LNCaP clone FGC (cell line): Measurements from ENCODE around the gene EFHC1.

ENCODE experiments used
- DNase-seq: peaks from one replicate; pipeline ENCODE4 v3.0.0-alpha.2; 2011; ENCODE audit warnings: low read depth
- H3K4me3 ChIP-seq: 2 replicates; pipeline ENCODE4 v1.5.1; 2011; ENCODE audit warnings: mild to moderate bottlenecking, low read depth, low read length, control low read depth
- TF ChIP-seq, protein P1 (sequence below): IDR thresholded peaks from 2 replicates; pipeline ENCODE4 v1.5.1; 2012; ENCODE audit warnings: mild to moderate bottlenecking; ENCODE audit not compliant: control insufficient read depth, insufficient read depth; ENCODE audit errors: extremely low read depth

Gene EFHC1

DNA sequence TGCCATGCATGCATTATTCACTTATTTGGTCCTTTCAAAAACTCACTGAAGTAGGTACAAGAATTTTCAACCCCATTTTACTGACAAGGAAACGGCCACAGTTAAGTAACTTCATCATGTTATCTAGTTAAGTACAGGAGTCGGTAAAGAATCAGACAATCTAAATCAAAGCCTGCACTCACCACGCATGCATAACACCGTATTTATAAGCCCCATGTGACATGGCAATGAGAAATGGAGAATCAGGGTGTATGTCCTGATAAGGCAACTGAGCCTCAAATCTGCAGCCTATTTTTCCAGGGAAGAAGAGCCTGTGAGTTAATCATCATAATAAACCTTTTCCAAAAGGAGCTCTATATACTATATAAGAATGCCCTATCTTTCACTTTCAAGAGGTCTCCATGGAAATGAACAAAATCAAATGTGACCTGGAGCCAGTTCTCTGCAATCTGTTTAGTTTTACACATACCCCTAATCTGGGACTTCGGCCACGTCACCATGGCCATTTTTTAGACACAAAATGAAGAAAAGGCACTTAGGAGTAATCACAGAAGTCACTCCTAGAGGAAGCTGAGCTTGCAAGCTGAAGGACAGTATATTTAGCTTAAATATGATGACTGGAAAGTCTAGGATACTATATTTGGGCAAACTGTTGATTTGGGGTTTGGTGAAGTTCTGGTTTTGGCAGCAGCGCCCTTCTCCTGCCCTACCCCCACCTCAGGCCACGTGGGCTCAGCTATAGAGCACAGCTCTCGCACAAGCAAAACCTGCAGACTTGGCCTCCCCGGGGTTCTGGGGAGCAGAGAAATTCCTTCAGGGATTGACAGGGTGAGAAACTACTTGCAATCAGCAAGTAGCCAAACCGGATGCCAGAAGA lies 137.5 kb downstream of the EFHC1 start:
- TF ChIP-seq, protein P1, sequence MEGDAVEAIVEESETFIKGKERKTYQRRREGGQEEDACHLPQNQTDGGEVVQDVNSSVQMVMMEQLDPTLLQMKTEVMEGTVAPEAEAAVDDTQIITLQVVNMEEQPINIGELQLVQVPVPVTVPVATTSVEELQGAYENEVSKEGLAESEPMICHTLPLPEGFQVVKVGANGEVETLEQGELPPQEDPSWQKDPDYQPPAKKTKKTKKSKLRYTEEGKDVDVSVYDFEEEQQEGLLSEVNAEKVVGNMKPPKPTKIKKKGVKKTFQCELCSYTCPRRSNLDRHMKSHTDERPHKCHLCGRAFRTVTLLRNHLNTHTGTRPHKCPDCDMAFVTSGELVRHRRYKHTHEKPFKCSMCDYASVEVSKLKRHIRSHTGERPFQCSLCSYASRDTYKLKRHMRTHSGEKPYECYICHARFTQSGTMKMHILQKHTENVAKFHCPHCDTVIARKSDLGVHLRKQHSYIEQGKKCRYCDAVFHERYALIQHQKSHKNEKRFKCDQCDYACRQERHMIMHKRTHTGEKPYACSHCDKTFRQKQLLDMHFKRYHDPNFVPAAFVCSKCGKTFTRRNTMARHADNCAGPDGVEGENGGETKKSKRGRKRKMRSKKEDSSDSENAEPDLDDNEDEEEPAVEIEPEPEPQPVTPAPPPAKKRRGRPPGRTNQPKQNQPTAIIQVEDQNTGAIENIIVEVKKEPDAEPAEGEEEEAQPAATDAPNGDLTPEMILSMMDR, result no peak
- H3K4me3 ChIP-seq, result no peak overlapping the region
- DNase-seq, result no peak

DNA sequence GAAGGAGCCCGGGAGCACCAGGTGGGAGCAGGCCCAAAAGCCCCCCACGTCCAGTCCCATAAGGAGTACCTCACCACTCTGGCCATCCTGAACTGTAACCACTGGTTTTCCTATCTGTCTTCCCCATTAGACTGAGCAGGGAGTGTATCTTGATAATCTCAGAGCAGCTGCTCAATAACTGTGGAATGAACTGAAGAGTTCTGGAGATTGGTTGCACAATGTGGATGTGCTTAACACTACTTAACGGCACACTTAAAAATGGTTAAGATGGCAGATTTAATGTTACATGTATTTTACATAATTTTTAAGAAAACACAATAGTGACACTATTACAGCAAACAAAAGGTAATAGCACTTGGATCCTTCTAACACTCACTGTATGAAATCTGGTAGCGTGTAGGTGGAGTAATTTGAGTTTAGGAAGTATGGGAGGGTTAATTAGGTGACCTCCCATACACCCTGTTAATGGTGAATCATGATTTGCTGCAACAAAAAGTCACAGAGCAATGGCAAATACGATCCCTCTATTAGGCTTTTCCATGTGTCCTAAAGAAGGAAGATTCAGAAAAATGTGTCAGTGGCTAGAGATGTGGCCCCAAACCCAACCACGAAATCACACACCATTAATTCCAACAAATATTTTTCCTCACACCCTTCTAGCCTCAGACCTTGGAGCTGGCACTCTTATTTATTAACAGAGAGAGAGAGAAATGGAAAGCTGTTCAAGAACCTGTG lies 138.3 kb downstream of the EFHC1 start:
- no peak for DNase-seq
- TF ChIP-seq, protein P1, result no peak
- no peak overlapping the region for H3K4me3 ChIP-seq

DNA sequence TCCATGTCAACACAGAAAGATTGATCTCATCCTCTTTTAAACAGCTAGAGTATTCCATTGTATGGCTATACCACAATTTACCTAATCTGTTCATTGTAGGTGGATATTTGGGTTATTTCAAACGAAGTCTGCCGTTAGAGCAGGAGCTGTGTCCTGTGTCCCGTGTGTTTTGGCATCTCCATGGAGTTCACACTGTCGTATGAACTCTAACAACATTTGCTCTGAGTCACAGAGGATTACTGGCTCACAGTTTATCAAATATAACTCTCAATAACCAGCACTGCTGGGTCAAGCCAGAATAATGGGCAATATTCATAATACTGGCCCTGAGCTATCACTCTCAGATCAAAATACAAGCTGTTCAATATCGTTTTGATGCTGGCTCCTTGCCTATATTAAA lies 140.3 kb downstream of the EFHC1 start:
- H3K4me3 ChIP-seq, result no peak overlapping the region
- TF ChIP-seq, protein P1, result no peak
- no peak for DNase-seq

DNA sequence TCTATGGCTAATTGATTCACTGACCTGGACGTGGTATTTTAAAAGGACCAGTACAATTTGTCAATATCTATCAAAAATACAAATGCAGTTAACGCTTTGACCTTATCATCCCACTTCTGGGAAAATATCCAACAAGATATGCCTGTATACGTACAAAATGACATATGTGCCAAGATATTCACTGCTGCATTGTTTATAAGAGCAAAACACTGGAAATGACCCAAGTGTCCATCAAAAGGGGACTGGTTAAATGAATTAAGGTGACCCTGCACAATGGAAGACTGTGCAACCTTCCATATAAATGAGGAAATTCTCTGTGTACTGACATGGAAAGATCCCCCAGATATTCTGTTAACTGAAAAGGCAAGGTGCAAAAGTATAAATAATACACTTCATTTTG lies 142.8 kb downstream of the EFHC1 start:
- DNase-seq, result peak; percentile 80
- H3K4me3 ChIP-seq, result no peak overlapping the region
- TF ChIP-seq, protein P1, result no peak

DNA sequence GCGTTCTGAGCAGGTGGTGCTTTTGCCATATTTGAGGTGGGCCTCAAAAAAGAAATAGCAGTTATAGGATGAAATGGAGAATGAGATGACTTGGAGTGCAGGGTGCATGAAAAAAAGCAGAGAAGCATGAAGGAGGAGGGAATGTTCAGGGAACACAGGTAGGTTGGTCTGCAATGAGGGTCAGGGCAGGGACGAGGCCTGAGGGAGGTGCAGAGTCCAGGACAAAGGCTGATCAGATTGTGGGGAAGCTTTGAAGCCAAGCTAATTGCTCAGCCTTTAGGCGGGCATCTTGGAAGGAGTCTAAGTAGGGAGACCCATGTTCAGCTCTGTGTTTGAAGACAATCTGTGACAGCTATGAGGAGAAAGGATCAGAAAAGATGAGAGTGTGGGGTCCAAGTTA lies 144.7 kb downstream of the EFHC1 start:
- TF ChIP-seq, protein P1, result no peak
- DNase-seq, result no peak
- no peak overlapping the region for H3K4me3 ChIP-seq

DNA sequence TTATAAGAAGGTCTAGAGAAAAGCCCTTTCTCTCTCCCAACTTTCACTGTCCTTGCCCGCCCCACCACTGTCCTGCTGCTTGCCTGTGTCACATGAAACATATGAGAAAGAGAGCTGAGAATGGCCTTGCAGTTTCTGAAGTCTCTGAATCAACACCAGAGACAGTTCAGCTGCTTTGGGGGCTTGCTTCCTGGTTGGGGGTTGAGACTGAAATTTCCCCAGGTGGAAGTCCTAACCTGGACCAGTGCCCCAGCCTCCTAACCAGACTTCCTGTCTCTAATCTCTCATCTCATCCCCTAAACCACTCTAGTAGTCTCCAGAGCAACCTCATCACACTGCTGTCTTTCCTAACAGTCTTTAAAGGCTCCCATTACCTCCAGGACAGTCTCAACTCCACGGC lies 146.1 kb downstream of the EFHC1 start:
- DNase-seq, result no peak
- no peak overlapping the region for H3K4me3 ChIP-seq
- TF ChIP-seq, protein P1, result no peak
